ENCODE results near the gene AK4.

GRCh38 chr1:65255656-65256050 is 107.7 kb downstream of the AK4 start:
- TF ChIP-seq CTCF (IDR thresholded peaks at IDR 0.05) (no peak), POLR2A (IDR thresholded peaks at IDR 0.05) (no peak), EP300 (IDR thresholded peaks at IDR 0.05) (no peak)

Data from upper lobe of left lung (tissue), 4 donors.